M059J (cell line): ENCODE data around the gene AP1S1. TPM values are rescaled to one million over a fixed set of nuclear protein-coding genes. Genes with fewer than 3 reads are reported as not detected.

Experiments
- DNase-seq: peaks from one replicate; pipeline ENCODE4 v3.0.0-alpha.2; 2012; ENCODE audit warnings: low read depth
- total RNA-seq: library from RNA; depleted of rRNA; stranded (reverse); fragments of >200 nt; shearing (Covaris generic); gene quantifications from 2 replicates; pipeline ENCODE4 v1.2.3, GENCODE V29; 2014

AP1S1 gene
- total RNA-seq, 1 experiment from 2014 or later: 106 TPM

- DNase-seq: no peak
These were observed 2.8 kb downstream of the AP1S1 start for GRCh38 chr7:101156866-101157589.

- DNase-seq: peak; percentile 61
These were observed 5.7 kb downstream of the AP1S1 start for GRCh38 chr7:101159696-101160674.

GRCh38 chr7:101160910-101161309 lies 6.6 kb downstream of the AP1S1 start:
- DNase-seq: no peak

- no peak for DNase-seq
These were observed 7.6 kb downstream of the AP1S1 start for GRCh38 chr7:101161692-101162471.

- peak; percentile 63 for DNase-seq
These were observed 8.4 kb downstream of the AP1S1 start for GRCh38 chr7:101162551-101163278.

DNA sequence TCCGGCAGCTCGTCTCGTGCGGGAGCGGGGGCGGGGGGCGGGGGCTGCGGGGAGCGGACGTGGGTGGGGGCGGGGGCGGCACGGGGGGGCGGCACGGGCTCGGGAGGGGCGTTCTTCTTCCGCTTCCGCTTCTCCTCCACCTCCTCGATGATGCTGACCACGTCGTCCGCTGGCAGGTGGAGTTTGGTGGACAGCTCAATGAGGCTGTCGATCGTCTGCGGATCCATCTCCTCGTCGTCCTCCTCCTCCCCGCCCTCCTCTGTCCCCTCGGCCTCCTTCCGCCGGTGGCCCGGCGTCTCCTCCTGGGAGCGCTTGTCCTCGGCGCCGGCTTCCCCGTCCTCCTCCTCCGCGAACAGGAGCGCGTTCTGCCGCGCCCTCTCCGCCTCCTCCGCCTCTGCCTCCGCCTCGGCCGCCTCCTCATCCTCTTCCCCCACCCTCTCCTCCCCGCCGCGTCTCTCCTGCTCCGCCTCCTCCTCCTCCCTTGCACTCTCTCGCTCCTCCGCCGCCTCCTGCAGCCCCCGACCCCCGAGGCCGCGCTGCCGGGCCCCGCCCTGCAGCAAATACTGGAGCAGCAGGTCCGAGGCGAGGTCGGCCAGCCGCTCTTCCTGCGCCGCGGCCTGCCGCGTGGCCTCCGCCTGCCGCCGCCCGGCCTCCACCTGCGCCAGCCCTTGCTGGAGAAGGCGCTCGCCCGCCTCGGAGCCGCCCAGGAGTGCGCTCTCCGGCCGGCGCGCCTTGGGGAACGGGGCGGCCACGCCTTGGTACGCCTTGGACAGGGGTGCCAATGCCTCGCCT lies 9.2 kb downstream of the AP1S1 start:
- DNase-seq: peak; percentile 53

DNA sequence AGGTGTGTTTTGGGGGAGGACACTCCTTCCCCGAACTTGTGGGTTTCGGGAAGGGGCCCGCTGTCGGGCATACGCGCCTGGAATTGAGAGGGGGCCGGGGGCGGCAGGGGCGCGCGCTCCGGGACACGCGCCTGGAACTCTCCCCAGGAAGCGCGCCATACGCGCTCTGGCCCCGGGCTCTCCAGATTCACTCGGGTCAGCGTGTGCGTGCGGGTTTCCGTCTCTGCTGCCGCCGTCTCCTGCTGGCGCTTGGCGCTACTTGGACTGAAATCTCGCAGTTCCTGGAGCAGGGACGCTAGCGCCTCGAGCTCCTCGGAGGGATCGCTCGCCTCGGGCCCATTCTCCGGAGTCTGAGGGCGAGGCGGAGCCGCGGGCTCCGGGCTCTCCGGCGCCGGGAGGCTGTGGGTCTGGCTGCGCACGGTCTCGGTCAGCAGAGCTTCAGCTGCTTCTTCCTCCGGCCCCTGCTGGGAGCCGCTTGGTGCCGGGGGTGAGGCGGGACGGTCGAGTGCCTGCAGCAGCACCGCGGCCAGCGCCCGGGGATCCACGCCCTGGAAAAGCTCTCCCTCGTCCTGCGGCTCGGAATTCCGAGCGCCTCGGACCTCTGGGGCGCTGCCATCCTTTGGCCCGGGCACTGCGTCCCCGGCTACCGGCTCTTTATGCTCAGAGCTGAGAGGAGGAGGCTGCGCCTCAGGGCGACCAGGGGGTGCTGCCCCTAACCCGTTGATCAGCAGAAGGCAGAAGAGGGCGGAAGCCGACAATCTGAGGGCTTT lies 10.0 kb downstream of the AP1S1 start:
- DNase-seq: peak; percentile 63

DNA sequence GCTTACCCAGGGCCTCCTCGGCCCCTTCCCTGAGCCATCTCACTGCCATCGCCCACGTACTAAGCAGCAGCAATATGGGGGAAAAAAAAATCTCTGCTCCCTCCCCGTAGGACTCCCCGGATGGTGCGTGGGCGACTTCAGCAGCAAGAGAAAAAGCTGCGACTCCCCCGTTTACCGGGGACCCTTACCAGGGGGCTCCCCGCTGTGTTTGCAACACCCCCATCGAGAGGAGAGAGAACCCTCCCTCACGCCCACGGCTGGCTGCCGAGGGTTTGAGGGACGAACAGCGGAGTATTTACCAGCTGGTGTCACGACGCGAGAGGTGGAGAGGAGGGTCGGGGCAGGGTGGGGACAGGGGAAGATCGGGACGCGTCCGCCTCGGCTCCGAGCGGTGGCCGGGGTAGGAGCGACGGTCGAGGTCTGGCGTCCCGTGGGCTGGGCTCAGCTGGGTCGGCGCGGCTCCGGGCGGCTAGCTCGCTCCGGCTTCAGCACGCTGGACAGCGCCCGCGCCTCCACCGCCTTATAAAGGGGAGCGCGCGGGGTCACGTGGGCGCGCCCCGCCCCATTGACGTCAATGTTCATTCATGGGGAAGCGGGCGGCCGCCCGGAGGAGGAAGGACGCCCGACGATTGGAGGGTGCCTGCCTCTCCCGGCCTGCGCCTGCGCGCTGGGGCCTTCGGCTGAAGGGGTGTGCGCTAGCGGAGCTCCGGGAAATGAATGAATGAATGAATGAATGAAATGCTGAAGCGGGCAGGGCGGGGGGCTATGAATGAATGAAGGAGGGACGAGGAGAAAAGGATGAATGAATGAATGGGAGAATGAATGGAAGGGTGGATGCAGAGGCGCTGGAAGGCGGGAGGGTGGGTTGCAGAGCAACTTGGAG lies 11.0 kb downstream of the AP1S1 start, which contains the start of gene VGF:
TSS of gene VGF (minus strand) at position 495 of the 883 bp plus-strand sequence. CDS start 726 bp downstream, outside the sequence.
- DNase-seq: peak; percentile 93

DNA sequence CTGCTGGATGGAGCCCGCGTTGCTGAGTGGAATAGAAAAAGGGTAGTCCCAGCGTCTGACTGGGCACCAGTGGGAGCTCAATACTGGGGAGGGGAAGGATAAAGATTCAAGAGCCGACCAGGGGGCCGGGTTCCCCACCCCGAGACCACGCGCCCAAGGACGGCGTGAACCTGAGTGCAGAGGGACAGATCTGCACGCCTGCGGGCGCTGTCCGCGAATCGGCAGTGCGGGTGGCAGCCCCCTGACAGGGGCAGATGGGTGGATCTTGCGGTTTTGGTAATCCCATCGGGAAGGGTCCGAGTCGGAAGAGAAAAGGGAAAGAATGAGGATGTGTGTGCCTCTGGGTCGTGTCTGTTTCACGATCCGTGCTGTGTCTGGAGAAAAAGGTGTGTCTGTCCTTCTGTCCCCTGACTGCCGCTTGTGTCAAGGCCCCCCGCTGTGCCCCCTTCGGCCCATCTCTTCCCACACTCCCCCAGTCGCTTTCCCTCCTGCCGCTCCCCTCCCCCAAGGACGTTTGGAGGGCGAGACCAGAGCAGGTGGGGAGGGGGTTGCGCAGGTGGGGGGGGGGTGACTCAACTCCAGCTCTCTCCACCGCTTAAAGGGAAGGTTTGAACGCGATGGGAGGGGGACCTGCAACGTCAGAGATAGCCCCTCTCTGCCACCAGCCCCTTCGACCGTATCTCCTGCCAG lies 11.8 kb downstream of the AP1S1 start:
- no peak for DNase-seq

GRCh38 chr7:101166648-101166908 lies 12.3 kb downstream of the AP1S1 start:
- DNase-seq: no peak

DNA sequence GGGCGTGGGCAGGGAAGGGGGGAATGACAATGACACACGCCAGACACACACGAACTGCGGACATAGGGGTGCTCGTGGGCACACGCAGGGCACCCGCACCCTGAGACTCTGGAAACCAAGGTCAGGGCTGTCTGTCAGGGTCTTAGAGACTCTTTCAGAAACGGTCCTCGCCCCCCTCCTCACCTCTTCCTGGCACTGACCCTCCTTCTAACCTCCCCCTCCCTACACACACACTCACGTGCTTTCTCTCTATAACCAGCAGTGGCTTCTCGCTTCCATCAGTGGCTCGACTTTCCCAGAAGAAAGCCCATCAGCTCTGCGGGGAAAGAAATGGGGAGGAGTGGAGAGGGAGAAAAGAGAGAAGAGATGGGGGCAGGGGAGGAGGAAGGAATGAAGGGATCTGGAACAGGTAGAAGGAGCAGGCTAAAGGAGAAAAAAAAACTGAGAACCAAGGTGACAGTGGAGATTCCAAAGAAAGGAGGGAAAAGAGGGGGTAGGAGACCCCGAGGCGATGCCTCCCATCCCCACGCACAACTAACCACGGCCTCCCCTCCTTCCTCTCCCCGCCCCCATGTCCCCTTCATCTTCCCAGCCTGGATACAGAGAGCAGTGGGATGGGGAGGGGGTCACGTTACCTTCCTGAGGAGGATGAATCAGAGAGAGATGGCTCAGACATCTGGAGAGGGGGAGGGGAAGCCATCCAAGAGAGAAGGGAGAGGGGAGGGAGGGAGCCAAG lies 12.8 kb downstream of the AP1S1 start:
- DNase-seq: peak; percentile 36

GRCh38 chr7:101167645-101168411 lies 13.6 kb downstream of the AP1S1 start:
- DNase-seq: peak; percentile 33

GRCh38 chr7:101168412-101169049 lies 14.3 kb downstream of the AP1S1 start:
- DNase-seq: peak; percentile 16

- peak; percentile 18 for DNase-seq
These were observed 15.0 kb downstream of the AP1S1 start for GRCh38 chr7:101169110-101169837.

GRCh38 chr7:101169838-101170551 lies 15.7 kb downstream of the AP1S1 start:
- peak; percentile 47 for DNase-seq
